ENCODE measurements around the gene HUWE1.

GRCh38 chrX:53704854-53705253 lies 18.3 kb upstream of the HUWE1 start:
- TF ChIP-seq POLR2AphosphoS5 (IDR thresholded peaks at IDR 0.05) (no peak), CTCF (IDR thresholded peaks at IDR 0.05) (no peak)

All from upper lobe of left lung (tissue), 4 donors.